Measurements from ENCODE around the gene SMC5. TPM values are rescaled to one million over a fixed set of nuclear protein-coding genes. Genes with fewer than 3 reads are reported as not detected.

The SMC5 gene
- total RNA-seq, 1 experiment from 2014 or later: 7.7 TPM

GRCh38 chr9:70260606-70261005 lies 1.8 kb downstream of the SMC5 start:
- Mint-ChIP-seq H3K4me1 (ENCODE audit: low read depth, unreplicated experiment) (peaks cover 8% of the 10 kb centered on the region), H3K9me3 (ENCODE audit: unreplicated experiment) (no peaks in the 10 kb centered on the region), H3K27ac (ENCODE audit: unreplicated experiment) (no peak overlapping the region), H3K36me3 (ENCODE audit: insufficient read depth, unreplicated experiment) (peaks cover 33% of the 10 kb centered on the region), H3K4me3 (ENCODE audit: unreplicated experiment) (peak overlapping the region; percentile 89), H3K27me3 (ENCODE audit: insufficient read depth, unreplicated experiment) (no peaks in the 10 kb centered on the region)
- intact Hi-C loops (cut with micrococcal nuclease; ENCODE audit: unreplicated experiment): no loop called here
- Histone ChIP-seq H3K4me1 (no peaks in the 10 kb centered on the region), H3K27me3 (replicated peaks; ENCODE audit: control insufficient read depth, insufficient read depth, low read length) (no peaks in the 10 kb centered on the region), H3K9me3 (no peaks in the 10 kb centered on the region), H3K4me3 (ENCODE audit: low read depth, low read length) (no peak overlapping the region), H3K36me3 (ENCODE audit: control insufficient read depth, insufficient read depth, low read length) (no peaks in the 10 kb centered on the region)
- ChIA-PET POLR2A (no interaction called here), CTCF (no interaction called here)
- TF ChIP-seq, protein P1, sequence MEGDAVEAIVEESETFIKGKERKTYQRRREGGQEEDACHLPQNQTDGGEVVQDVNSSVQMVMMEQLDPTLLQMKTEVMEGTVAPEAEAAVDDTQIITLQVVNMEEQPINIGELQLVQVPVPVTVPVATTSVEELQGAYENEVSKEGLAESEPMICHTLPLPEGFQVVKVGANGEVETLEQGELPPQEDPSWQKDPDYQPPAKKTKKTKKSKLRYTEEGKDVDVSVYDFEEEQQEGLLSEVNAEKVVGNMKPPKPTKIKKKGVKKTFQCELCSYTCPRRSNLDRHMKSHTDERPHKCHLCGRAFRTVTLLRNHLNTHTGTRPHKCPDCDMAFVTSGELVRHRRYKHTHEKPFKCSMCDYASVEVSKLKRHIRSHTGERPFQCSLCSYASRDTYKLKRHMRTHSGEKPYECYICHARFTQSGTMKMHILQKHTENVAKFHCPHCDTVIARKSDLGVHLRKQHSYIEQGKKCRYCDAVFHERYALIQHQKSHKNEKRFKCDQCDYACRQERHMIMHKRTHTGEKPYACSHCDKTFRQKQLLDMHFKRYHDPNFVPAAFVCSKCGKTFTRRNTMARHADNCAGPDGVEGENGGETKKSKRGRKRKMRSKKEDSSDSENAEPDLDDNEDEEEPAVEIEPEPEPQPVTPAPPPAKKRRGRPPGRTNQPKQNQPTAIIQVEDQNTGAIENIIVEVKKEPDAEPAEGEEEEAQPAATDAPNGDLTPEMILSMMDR (IDR thresholded peaks at IDR 0.05; ENCODE audit: insufficient read depth in 1 of 2, low read depth in 1 of 2, low read length in 1 of 2, severe bottlenecking in 1 of 2, unreplicated experiment in 1 of 2): no peak
- no peak for DNase-seq
- no TSS peak for BruUV-seq (replicated peaks)

- peaks cover 33% of the 10 kb centered on the region for H3K36me3 Mint-ChIP-seq (ENCODE audit: insufficient read depth, unreplicated experiment)
- ChIA-PET CTCF (no interaction called here), POLR2A (no interaction called here)
- H3K27ac Mint-ChIP-seq (ENCODE audit: unreplicated experiment): no peak overlapping the region
- Histone ChIP-seq H3K4me3 (ENCODE audit: low read depth, low read length) (no peak overlapping the region), H3K4me1 (no peaks in the 10 kb centered on the region), H3K9me3 (no peaks in the 10 kb centered on the region), H3K36me3 (ENCODE audit: control insufficient read depth, insufficient read depth, low read length) (no peaks in the 10 kb centered on the region), H3K27me3 (replicated peaks; ENCODE audit: control insufficient read depth, insufficient read depth, low read length) (no peaks in the 10 kb centered on the region)
- DNase-seq: no peak
- intact Hi-C loops (cut with micrococcal nuclease; ENCODE audit: unreplicated experiment): no loop called here
- H3K9me3 Mint-ChIP-seq (ENCODE audit: unreplicated experiment): no peaks in the 10 kb centered on the region
- no peaks in the 10 kb centered on the region for H3K27me3 Mint-ChIP-seq (ENCODE audit: insufficient read depth, unreplicated experiment)
- TF ChIP-seq, protein P1 (IDR thresholded peaks at IDR 0.05; ENCODE audit: insufficient read depth in 1 of 2, low read depth in 1 of 2, low read length in 1 of 2, severe bottlenecking in 1 of 2, unreplicated experiment in 1 of 2): no peak
- no TSS peak for BruUV-seq (replicated peaks)
- H3K4me1 Mint-ChIP-seq (ENCODE audit: low read depth, unreplicated experiment): peaks cover 8% of the 10 kb centered on the region
- H3K4me3 Mint-ChIP-seq (ENCODE audit: unreplicated experiment): peak overlapping the region; percentile 89
These were observed 2.5 kb downstream of the SMC5 start for GRCh38 chr9:70261131-70261870.

GRCh38 chr9:70262366-70262765 lies 3.6 kb downstream of the SMC5 start:
- H3K4me1 ChIP-seq: no peaks in the 10 kb centered on the region
- intact Hi-C loops (cut with micrococcal nuclease; ENCODE audit: unreplicated experiment): no loop called here
- H3K9me3 ChIP-seq: no peaks in the 10 kb centered on the region
- TF ChIP-seq, protein P1 (IDR thresholded peaks at IDR 0.05; ENCODE audit: insufficient read depth in 1 of 2, low read depth in 1 of 2, low read length in 1 of 2, severe bottlenecking in 1 of 2, unreplicated experiment in 1 of 2): no peak
- BruUV-seq (replicated peaks): no TSS peak
- peaks cover 8% of the 10 kb centered on the region for H3K4me1 Mint-ChIP-seq (ENCODE audit: low read depth, unreplicated experiment)
- H3K36me3 Mint-ChIP-seq (ENCODE audit: insufficient read depth, unreplicated experiment): peaks cover 33% of the 10 kb centered on the region
- POLR2A ChIA-PET: interaction anchor here (0.7 kb wide), 1 partner anchor 791 kb away, joined by 5 read pairs; no protein-coding TSS in a partner anchor
- H3K36me3 ChIP-seq (ENCODE audit: control insufficient read depth, insufficient read depth, low read length): no peaks in the 10 kb centered on the region
- H3K27me3 ChIP-seq (replicated peaks; ENCODE audit: control insufficient read depth, insufficient read depth, low read length): no peaks in the 10 kb centered on the region
- no peak overlapping the region for H3K4me3 ChIP-seq (ENCODE audit: low read depth, low read length)
- CTCF ChIA-PET: no interaction called here
- H3K27me3 Mint-ChIP-seq (ENCODE audit: insufficient read depth, unreplicated experiment): no peaks in the 10 kb centered on the region
- no peaks in the 10 kb centered on the region for H3K9me3 Mint-ChIP-seq (ENCODE audit: unreplicated experiment)
- H3K4me3 Mint-ChIP-seq (ENCODE audit: unreplicated experiment): no peak overlapping the region
- DNase-seq: no peak
- no peak overlapping the region for H3K27ac Mint-ChIP-seq (ENCODE audit: unreplicated experiment)

Data from Caco-2 (cell line).